H9 (cell line): ENCODE results near the gene ZNF534. TPM values are rescaled to one million over a fixed set of nuclear protein-coding genes. Genes with fewer than 3 reads are reported as not detected.

ENCODE experiments used
- DNase-seq: peaks from one replicate; pipeline ENCODE4 v3.0.0-alpha.2; 2017
- H2AFZ ChIP-seq: one replicate; pipeline ENCODE4 v1.6.1; 2013; ENCODE audit warnings: mild to moderate bottlenecking, low read length, control low read depth, moderate library complexity
- H2AK5ac ChIP-seq: 2 replicates; pipeline ENCODE4 v1.6.1; 2013; ENCODE audit warnings: low read length, control low read depth, mixed read lengths; ENCODE audit not compliant: insufficient read length
- H2BK120ac ChIP-seq: one replicate; pipeline ENCODE4 v1.6.1; 2013; ENCODE audit warnings: low read depth, mild to moderate bottlenecking, low read length, control low read depth, inconsistent platforms; ENCODE audit not compliant: poor library complexity, severe bottlenecking
- H2BK12ac ChIP-seq: 2 replicates; pipeline ENCODE4 v1.6.1; 2013; ENCODE audit warnings: low read length, control low read depth, mixed read lengths, low read depth; ENCODE audit not compliant: insufficient read length
- H2BK15ac ChIP-seq: 2 replicates; pipeline ENCODE4 v1.6.1; 2013; ENCODE audit warnings: low read depth, low read length, control low read depth
- H2BK20ac ChIP-seq: one replicate; pipeline ENCODE4 v1.6.1; 2013; ENCODE audit warnings: low read depth, mild to moderate bottlenecking, low read length, control low read depth, inconsistent platforms; ENCODE audit not compliant: poor library complexity, severe bottlenecking
- H2BK5ac ChIP-seq: 2 replicates; pipeline ENCODE4 v1.6.1; 2013; ENCODE audit warnings: low read length, control low read depth, mixed read lengths; ENCODE audit not compliant: insufficient read length
- H3K14ac ChIP-seq: 2 replicates; pipeline ENCODE4 v1.6.1; 2013; ENCODE audit warnings: low read length, control low read depth; ENCODE audit not compliant: insufficient read depth
- H3K18ac ChIP-seq: 2 replicates; pipeline ENCODE4 v1.6.1; 2013; ENCODE audit warnings: low read depth, mild to moderate bottlenecking, mixed read lengths, low read length, control low read depth; ENCODE audit not compliant: insufficient read length
- H3K23ac ChIP-seq: 2 replicates; pipeline ENCODE4 v1.6.1; 2013; ENCODE audit warnings: low read length, control low read depth, mixed read lengths, low read depth; ENCODE audit not compliant: insufficient read length
- H3K23me2 ChIP-seq: 2 replicates; pipeline ENCODE4 v1.6.1; 2013; ENCODE audit warnings: low read depth, mild to moderate bottlenecking, mixed read lengths, low read length, control low read depth; ENCODE audit not compliant: insufficient read length, poor library complexity, severe bottlenecking
- H3K27ac ChIP-seq: 2 replicates; pipeline ENCODE4 v1.5.1; 2013; ENCODE audit warnings: low read length, control low read depth, mixed read lengths, low read depth; ENCODE audit not compliant: insufficient read length
- H3K27me3 ChIP-seq: 2 replicates; pipeline ENCODE4 v1.6.1; 2013; ENCODE audit warnings: low read length, control low read depth, inconsistent platforms; ENCODE audit not compliant: insufficient read depth
- H3K4ac ChIP-seq: 2 replicates; pipeline ENCODE4 v1.6.1; 2013; ENCODE audit warnings: low read depth, mild to moderate bottlenecking, control low read depth, inconsistent platforms, low read length, moderate library complexity
- H3K4me1 ChIP-seq: 2 replicates; pipeline ENCODE4 v1.6.1; 2013; ENCODE audit warnings: low read length, control low read depth, inconsistent platforms; ENCODE audit not compliant: insufficient read depth
- H3K4me2 ChIP-seq: 2 replicates; pipeline ENCODE4 v1.6.1; 2013; ENCODE audit warnings: low read length, control low read depth, mixed read lengths; ENCODE audit not compliant: insufficient read length, insufficient read depth
- H3K56ac ChIP-seq: 2 replicates; pipeline ENCODE4 v1.6.1; 2013; ENCODE audit warnings: low read depth, mild to moderate bottlenecking, mixed read lengths, low read length, control low read depth; ENCODE audit not compliant: insufficient read length
- H3K79me1 ChIP-seq: 2 replicates; pipeline ENCODE4 v1.6.1; 2013; ENCODE audit warnings: low read depth, mild to moderate bottlenecking, moderate library complexity, low read length, control low read depth, inconsistent platforms; ENCODE audit not compliant: insufficient read depth, poor library complexity, severe bottlenecking
- H3K79me2 ChIP-seq: 2 replicates; pipeline ENCODE4 v1.6.1; 2013; ENCODE audit warnings: low read length, control low read depth, inconsistent platforms; ENCODE audit not compliant: insufficient read depth
- H3K9ac ChIP-seq: 2 replicates; pipeline ENCODE4 v1.6.1; 2013; ENCODE audit warnings: low read length, control low read depth, mixed read lengths; ENCODE audit not compliant: insufficient read length; ENCODE audit errors: extremely low read depth
- H3K9me3 ChIP-seq: one replicate; pipeline ENCODE4 v1.6.1; 2013; ENCODE audit warnings: low read depth, low read length, inconsistent platforms; ENCODE audit not compliant: control insufficient read depth
- H3T11ph ChIP-seq: one replicate; pipeline ENCODE4 v1.6.1; 2013; ENCODE audit warnings: mild to moderate bottlenecking, low read length, control low read depth, inconsistent platforms
- H4K20me1 ChIP-seq: one replicate; pipeline ENCODE4 v1.6.1; 2013; ENCODE audit not compliant: control insufficient read depth, insufficient read length, insufficient read depth
- H4K5ac ChIP-seq: 2 replicates; pipeline ENCODE4 v1.6.1; 2013; ENCODE audit warnings: low read depth, mild to moderate bottlenecking, mixed read lengths, low read length, control low read depth; ENCODE audit not compliant: insufficient read length
- H4K8ac ChIP-seq: replicated peaks from 2 replicates; pipeline ENCODE4 v1.6.1; 2013; ENCODE audit warnings: low read length, control low read depth, mixed read lengths, low read depth; ENCODE audit not compliant: insufficient read length
- H4K91ac ChIP-seq: 2 replicates; pipeline ENCODE4 v1.6.1; 2013; ENCODE audit warnings: low read depth, mild to moderate bottlenecking, moderate library complexity, mixed read lengths, low read length, control low read depth; ENCODE audit not compliant: insufficient read length
- H3K27ac Mint-ChIP-seq, 3 experiments: 2 replicates in 2 of 3; 3 replicates in 1 of 3; pipeline ENCODE4 v1.8.0; 2020 to 2021; ENCODE audit warnings: mixed read lengths in 3 of 3, mild to moderate bottlenecking in 1 of 3, moderate library complexity in 1 of 3
- H3K27me3 Mint-ChIP-seq: 2 replicates; pipeline ENCODE4 v1.8.0; 2021; ENCODE audit warnings: low read depth, mild to moderate bottlenecking, moderate library complexity, mixed read lengths
- H3K36me3 Mint-ChIP-seq, 3 experiments: 2 replicates in 2 of 3; 3 replicates in 1 of 3; pipeline ENCODE4 v1.8.0; 2020 to 2021; ENCODE audit warnings: low read depth in 3 of 3, mixed read lengths in 3 of 3; ENCODE audit not compliant: insufficient read depth in 1 of 3
- H3K4me1 Mint-ChIP-seq, 2 experiments: 2 replicates each; pipeline ENCODE4 v1.8.0; 2020; ENCODE audit warnings: mixed read lengths in 2 of 2
- H3K4me3 Mint-ChIP-seq, 2 experiments: 2 replicates in 1 of 2; 3 replicates in 1 of 2; pipeline ENCODE4 v1.8.0; 2020 to 2021; ENCODE audit warnings: mild to moderate bottlenecking in 2 of 2, mixed read lengths in 2 of 2, moderate library complexity in 1 of 2
- H3K9me3 Mint-ChIP-seq, 2 experiments: 2 replicates in 1 of 2; 3 replicates in 1 of 2; pipeline ENCODE4 v1.8.0; 2020; ENCODE audit warnings: mild to moderate bottlenecking in 2 of 2, mixed read lengths in 2 of 2, moderate library complexity in 1 of 2
- WGBS: extraction: QIAGEN DNeasy Blood & Tissue Kit; methylation state at CpG from one replicate; pipeline ENCODE4 v1.1.7; 2013; ENCODE audit warnings: missing lambda C conversion rate, low lambda C conversion rate, mixed read lengths; ENCODE audit not compliant: insufficient read length; ENCODE audit errors: extremely low coverage; 5-methylcytosine and 5-hydroxymethylcytosine counted together
- total RNA-seq: library from RNA; stranded (reverse); gene quantifications from 2 replicates; pipeline ENCODE4 v1.2.1, GENCODE V29; 2021
- TF ChIP-seq, protein P1 (sequence below): fragments of 200-600 bp; sonication (generic); conservative IDR thresholded peaks from 3 replicates; pipeline ENCODE4 v1.8.0; 2021; ENCODE audit warnings: antibody characterized with exemption, mild to moderate bottlenecking

ZNF534 gene
- total RNA-seq, 1 experiment from 2014 or later: not detected

GRCh38 chr19:52397310-52398080 is 31.5 kb upstream of the ZNF534 start, which contains the start of gene ZNF528:
Gene ZNF528, plus strand, starts transcription at chr19:52397849. Its CDS starts 4,165 bp downstream, at chr19:52402014.
- no CpG with 5 or more reads among the region's 36 CpGs for WGBS
- Histone ChIP-seq H3K23ac (no peak within 1 kb of the TSS), H2BK120ac (no peak within 1 kb of the TSS), H3K27ac (no peak within 1 kb of the TSS), H3K9ac (peak within 1 kb of the TSS; percentile 74), H3K56ac (no peak within 1 kb of the TSS), H3K18ac (peak within 1 kb of the TSS; percentile 72), H4K8ac (no peak within 1 kb of the TSS), H2BK20ac (no peak within 1 kb of the TSS), H2BK5ac (peak within 1 kb of the TSS; percentile 50), H3K23me2 (peaks cover 10% of the 10 kb centered on the region), H3K79me1 (no peaks in the 10 kb centered on the region), H3T11ph (peak within 1 kb of the TSS; percentile 2), H4K91ac (no peak within 1 kb of the TSS), H2AK5ac (no peak within 1 kb of the TSS), H3K14ac (peak within 1 kb of the TSS; percentile 84; the same call in 1 of the 2 replicates), H3K4ac (no peak within 1 kb of the TSS; the same call in 1 of the 2 replicates), H3K4me2 (peak within 1 kb of the TSS; percentile 49), H4K20me1 (no peaks in the 10 kb centered on the region), H2BK12ac (no peak within 1 kb of the TSS), H2BK15ac (no peak within 1 kb of the TSS), H3K27me3 (no peaks in the 10 kb centered on the region; the same call in 1 of the 2 replicates), H3K4me1 (no peaks in the 10 kb centered on the region), H3K79me2 (no peaks in the 10 kb centered on the region), H4K5ac (no peak within 1 kb of the TSS), H2AFZ (peak within 1 kb of the TSS; percentile 18), H3K9me3 (no peaks in the 10 kb centered on the region)
- peak; percentile 85 for DNase-seq
- Mint-ChIP-seq H3K36me3 (peaks cover 0 to 7% (median 0%) of the 10 kb centered on the region in 3 experiments; a peak in 4 of 7 replicates), H3K4me3 (peak within 1 kb of the TSS in 1 of 2 experiments; percentile 36; a peak in 2 of 5 replicates), H3K27ac (no peak within 1 kb of the TSS), H3K4me1 (peaks cover 0 to 10% of the 10 kb centered on the region in 2 experiments; a peak in 2 of 4 replicates), H3K9me3 (peaks cover 82 to 94% of the 10 kb centered on the region in 2 experiments), H3K27me3 (peaks cover 5% of the 10 kb centered on the region)
- TF ChIP-seq, protein P1, sequence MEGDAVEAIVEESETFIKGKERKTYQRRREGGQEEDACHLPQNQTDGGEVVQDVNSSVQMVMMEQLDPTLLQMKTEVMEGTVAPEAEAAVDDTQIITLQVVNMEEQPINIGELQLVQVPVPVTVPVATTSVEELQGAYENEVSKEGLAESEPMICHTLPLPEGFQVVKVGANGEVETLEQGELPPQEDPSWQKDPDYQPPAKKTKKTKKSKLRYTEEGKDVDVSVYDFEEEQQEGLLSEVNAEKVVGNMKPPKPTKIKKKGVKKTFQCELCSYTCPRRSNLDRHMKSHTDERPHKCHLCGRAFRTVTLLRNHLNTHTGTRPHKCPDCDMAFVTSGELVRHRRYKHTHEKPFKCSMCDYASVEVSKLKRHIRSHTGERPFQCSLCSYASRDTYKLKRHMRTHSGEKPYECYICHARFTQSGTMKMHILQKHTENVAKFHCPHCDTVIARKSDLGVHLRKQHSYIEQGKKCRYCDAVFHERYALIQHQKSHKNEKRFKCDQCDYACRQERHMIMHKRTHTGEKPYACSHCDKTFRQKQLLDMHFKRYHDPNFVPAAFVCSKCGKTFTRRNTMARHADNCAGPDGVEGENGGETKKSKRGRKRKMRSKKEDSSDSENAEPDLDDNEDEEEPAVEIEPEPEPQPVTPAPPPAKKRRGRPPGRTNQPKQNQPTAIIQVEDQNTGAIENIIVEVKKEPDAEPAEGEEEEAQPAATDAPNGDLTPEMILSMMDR: no peak
